Esophagus squamous epithelium (tissue), 5 donors: Measurements from ENCODE around the gene PI4KB. TPM values are rescaled to one million over a fixed set of nuclear protein-coding genes. Genes with fewer than 3 reads are reported as not detected.

Experiments used
- DNase-seq: peaks from one replicate; lab custom pipeline; 2025; lab: John Stamatoyannopoulos, UW
- H3K27ac ChIP-seq, 4 donors: fragments of 200-600 bp; sonication (generic); one replicate each; pipeline ENCODE4 v1.5.1; 2016 to 2019; ENCODE audit warnings: mild to moderate bottlenecking in 1 of 4
- H3K27me3 ChIP-seq, 4 donors: fragments of 200-600 bp; sonication (generic); 1 replicate in 3 of 4; 2 replicates in 1 of 4; pipeline versions ENCODE4 v1.5.1 to v1.6.0; 2017 to 2021; ENCODE audit warnings: antibody characterized with exemption in 1 of 4
- H3K36me3 ChIP-seq, 3 donors: fragments of 200-600 bp; sonication (generic); one replicate each; pipeline ENCODE4 v1.5.1; 2016 to 2019
- H3K4me1 ChIP-seq, 3 donors: fragments of 200-600 bp; sonication (generic); one replicate each; pipeline ENCODE4 v1.5.1; 2017 to 2019
- H3K4me3 ChIP-seq, 4 donors: fragments of 200-600 bp; sonication (generic); 1 replicate in 3 of 4; 2 replicates in 1 of 4; pipeline ENCODE4 v1.5.1; 2016 to 2019; ENCODE audit warnings: mild to moderate bottlenecking in 2 of 4, moderate library complexity in 1 of 4
- H3K9me3 ChIP-seq, 3 donors: fragments of 200-600 bp; sonication (generic); one replicate each; pipeline ENCODE4 v1.5.1; 2016 to 2019
- POLR2A ChIP-seq, 4 donors: fragments of 450-650 bp; IDR thresholded peaks; one replicate each; pipeline ENCODE4 v1.6.1; 2017; ENCODE audit warnings: antibody characterized with exemption in 4 of 4, mild to moderate bottlenecking in 4 of 4, moderate library complexity in 3 of 4
- WGBS, 2 donors: methylation state at CpG; one replicate each; pipeline ENCODE4 v1.1.5; 2018; 5-methylcytosine and 5-hydroxymethylcytosine counted together
- intact Hi-C: fragments of 100-400 bp; cut with DNase I; formaldehyde crosslinking; loops from one replicate; pipeline ENCODE4 v1.15.0; 2022
- total RNA-seq, 4 donors: library from RNA; depleted of rRNA; stranded (reverse); fragments of >200 nt; gene quantifications; one replicate each; pipeline ENCODE4 v1.1.0, GENCODE V29; 2016
- TF ChIP-seq, protein P1 (sequence below), 6 experiments: fragments of 450-650 bp in 4 of 6; fragments of 200-600 bp in 2 of 6; sonication (generic) in 2 of 6; IDR thresholded peaks; one replicate each; pipeline ENCODE4 v1.5.1; 2016 to 2019; ENCODE audit warnings: antibody characterized with exemption in 6 of 6, mild to moderate bottlenecking in 4 of 6, moderate library complexity in 4 of 6
- donor health status: DM: yes; HTN: yes; CAD: no.

PI4KB gene
- total RNA-seq, 4 donors from 2014 or later, result 34.0 to 63.4 (median 56.0) TPM

DNA sequence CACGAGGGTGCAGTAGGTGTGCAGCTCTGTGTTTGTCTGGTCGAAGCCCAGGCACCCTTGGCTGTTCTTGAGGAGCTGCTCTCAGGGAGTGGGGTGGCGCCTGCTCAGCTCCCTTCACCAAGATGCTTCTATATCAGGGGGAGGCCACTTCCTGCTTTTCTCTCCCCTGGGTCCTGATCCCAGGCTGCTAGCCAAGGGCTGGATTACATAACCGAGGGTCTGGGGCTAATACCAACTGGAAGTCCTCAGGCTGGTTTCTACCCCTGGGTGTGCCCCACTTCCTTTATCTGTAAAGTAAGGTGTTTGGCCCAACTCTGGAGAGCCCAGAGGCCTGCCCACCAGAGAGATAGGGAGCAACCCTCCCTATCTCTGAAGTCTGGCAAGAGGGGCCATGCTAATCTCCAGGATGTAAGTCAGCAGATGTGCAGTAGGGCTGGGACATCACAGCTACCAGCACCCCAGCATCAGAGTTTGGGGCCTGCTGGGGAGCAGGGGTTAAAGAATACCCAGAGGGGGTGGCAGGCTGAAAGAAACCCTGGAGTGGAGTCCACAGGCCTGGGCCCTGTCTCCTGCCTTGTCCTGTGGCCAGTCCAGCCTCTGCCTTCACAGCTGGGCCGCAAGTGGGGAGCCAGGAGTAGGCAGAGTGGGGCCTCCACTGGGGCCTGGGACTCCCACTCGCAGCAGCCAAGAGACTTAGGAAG is 43.1 kb upstream of the PI4KB start:
- intact Hi-C loops, result no loop called here

DNA sequence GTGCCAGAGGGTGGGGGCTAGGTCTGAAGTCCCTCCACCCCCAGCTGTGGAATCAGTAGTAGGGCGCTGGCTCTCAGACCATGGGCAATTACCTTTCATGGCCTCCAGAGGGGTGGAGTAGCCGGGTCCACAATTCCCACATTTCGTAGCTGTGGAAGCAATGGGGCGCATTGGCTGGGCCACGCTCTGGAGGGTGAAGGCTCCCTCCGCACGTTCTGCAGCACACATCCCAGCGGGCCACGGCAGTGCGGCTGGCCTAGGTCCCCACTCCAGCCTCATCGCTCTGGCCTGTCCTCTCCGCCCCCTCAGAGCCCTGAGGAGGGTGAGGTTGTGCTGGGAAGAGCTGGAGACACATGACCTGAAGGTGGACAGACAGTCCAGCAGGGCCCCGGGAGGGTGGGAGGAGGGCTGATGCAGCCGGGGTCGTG is 42.4 kb upstream of the PI4KB start:
- peaks cover 0 to 47% (median 0%) of the 10 kb centered on the region in 3 donors for H3K36me3 ChIP-seq
- H3K27me3 ChIP-seq, result no peaks in the 10 kb centered on the region
- peaks cover 31 to 60% (median 33%) of the 10 kb centered on the region in 3 donors for H3K4me1 ChIP-seq
- no peaks in the 10 kb centered on the region for H3K9me3 ChIP-seq
- no peak overlapping the region for H3K4me3 ChIP-seq
- peak overlapping the region in 3 of 4 donors; percentile 14 to 75 (median 73) for H3K27ac ChIP-seq
- TF ChIP-seq, protein P1, sequence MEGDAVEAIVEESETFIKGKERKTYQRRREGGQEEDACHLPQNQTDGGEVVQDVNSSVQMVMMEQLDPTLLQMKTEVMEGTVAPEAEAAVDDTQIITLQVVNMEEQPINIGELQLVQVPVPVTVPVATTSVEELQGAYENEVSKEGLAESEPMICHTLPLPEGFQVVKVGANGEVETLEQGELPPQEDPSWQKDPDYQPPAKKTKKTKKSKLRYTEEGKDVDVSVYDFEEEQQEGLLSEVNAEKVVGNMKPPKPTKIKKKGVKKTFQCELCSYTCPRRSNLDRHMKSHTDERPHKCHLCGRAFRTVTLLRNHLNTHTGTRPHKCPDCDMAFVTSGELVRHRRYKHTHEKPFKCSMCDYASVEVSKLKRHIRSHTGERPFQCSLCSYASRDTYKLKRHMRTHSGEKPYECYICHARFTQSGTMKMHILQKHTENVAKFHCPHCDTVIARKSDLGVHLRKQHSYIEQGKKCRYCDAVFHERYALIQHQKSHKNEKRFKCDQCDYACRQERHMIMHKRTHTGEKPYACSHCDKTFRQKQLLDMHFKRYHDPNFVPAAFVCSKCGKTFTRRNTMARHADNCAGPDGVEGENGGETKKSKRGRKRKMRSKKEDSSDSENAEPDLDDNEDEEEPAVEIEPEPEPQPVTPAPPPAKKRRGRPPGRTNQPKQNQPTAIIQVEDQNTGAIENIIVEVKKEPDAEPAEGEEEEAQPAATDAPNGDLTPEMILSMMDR (IDR thresholded peaks at IDR 0.05), result no peak
- TF ChIP-seq POLR2A (IDR thresholded peaks at IDR 0.05), result no peak
- DNase-seq, result no peak
- WGBS, 2 donors, result 68 to 74% methylated on average over 3 to 5 of the region's 15 CpGs
- intact Hi-C loops, result no loop called here

More for the DNA sequence above, 43.1 kb upstream of the PI4KB start:
- no peak for DNase-seq
- peaks cover 0 to 40% (median 0%) of the 10 kb centered on the region in 3 donors for H3K36me3 ChIP-seq
- peak overlapping the region in 3 of 4 donors; percentile 73 to 82 (median 75) for H3K27ac ChIP-seq
- 68 to 69% methylated on average over 3 to 6 of the region's 6 CpGs for WGBS, 2 donors
- H3K9me3 ChIP-seq, result no peaks in the 10 kb centered on the region
- no peak for TF ChIP-seq POLR2A (IDR thresholded peaks at IDR 0.05)
- no peak overlapping the region for H3K4me3 ChIP-seq
- peaks cover 31 to 60% (median 33%) of the 10 kb centered on the region in 3 donors for H3K4me1 ChIP-seq
- no peaks in the 10 kb centered on the region for H3K27me3 ChIP-seq

DNA sequence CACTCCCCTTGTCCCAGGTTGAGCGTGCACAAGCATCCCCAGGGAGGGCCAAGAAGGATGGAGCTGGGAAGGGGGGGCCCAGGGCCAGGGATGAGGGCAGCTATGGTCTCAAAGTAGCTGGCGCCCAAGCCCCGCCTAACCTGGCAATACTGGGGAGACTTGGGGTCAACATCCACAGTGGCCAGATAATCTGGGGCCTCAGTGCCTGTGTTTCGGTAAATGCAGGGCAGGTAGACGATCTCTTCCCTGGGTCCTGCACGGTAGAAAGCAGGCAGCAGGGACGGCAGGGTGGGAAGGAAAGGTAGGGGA is 42.0 kb upstream of the PI4KB start:
- H3K4me3 ChIP-seq, result no peak overlapping the region
- H3K9me3 ChIP-seq, result no peaks in the 10 kb centered on the region
- intact Hi-C loops, result no loop called here
- H3K27me3 ChIP-seq, result no peaks in the 10 kb centered on the region
- no peak overlapping the region for H3K27ac ChIP-seq
- peaks cover 31 to 60% (median 33%) of the 10 kb centered on the region in 3 donors for H3K4me1 ChIP-seq
- no peak for TF ChIP-seq POLR2A (IDR thresholded peaks at IDR 0.05)
- TF ChIP-seq, protein P1 (IDR thresholded peaks at IDR 0.05), result no peak
- H3K36me3 ChIP-seq, result peaks cover 0 to 51% (median 0%) of the 10 kb centered on the region in 3 donors
- no CpG with 5 or more reads among the region's 7 CpGs for WGBS, 2 donors
- no peak for DNase-seq

DNA sequence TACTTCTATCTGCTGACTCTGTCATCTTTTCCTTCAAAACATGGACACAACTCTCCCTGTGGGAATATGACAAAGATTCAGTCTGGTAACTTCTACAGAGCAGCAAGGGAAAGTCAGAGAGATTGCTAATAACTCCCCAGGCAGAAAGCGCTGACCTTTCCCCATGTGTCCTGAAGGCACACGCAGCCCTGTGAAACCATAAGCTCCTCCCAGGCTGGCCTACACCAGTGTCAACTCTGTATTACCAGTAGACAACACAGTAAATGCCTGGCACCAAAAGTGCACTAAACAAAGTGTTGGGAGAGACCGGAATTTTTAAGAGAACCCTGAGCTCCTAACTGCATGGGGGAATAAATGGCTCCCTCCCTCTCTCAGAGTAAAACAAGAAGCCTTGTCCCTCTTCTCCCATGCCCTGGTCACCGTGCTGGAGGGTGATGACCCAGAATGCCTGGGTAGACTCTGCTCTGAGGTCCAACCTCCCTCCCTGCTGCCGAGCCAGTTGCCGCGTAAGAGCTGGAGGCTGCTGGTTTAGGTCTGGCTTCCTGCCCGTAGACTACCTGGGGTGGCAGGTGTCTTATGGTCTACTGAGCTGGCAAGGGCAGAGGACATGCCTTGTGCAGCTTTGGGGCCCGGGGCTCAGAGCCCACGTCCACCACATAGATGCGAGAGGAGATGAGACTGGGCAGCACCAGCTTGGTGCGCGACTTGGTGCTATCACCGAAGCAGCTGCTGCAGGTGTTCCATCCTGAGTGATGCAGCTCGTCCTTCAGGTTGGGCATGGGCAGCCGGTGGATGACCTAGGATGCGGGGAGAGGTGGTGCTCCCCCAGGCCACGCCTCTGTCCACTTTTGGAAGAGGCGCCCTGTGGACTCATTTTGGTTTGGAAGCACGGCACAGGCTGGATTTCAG is 41.4 kb upstream of the PI4KB start:
- Histone ChIP-seq H3K9me3 (no peaks in the 10 kb centered on the region), H3K27ac (peak overlapping the region in 1 of 4 donors; percentile 56), H3K4me1 (peaks cover 31 to 58% (median 33%) of the 10 kb centered on the region in 3 donors), H3K36me3 (peaks cover 0 to 57% (median 0%) of the 10 kb centered on the region in 3 donors), H3K4me3 (no peak overlapping the region), H3K27me3 (no peaks in the 10 kb centered on the region)
- WGBS, 2 donors, result 86 to 94% methylated on average over 7 to 11 of the region's 20 CpGs
- TF ChIP-seq, protein P1 (IDR thresholded peaks at IDR 0.05), result no peak
- TF ChIP-seq POLR2A (IDR thresholded peaks at IDR 0.05), result no peak
- DNase-seq, result no peak
- intact Hi-C loops, result no loop called here

DNA sequence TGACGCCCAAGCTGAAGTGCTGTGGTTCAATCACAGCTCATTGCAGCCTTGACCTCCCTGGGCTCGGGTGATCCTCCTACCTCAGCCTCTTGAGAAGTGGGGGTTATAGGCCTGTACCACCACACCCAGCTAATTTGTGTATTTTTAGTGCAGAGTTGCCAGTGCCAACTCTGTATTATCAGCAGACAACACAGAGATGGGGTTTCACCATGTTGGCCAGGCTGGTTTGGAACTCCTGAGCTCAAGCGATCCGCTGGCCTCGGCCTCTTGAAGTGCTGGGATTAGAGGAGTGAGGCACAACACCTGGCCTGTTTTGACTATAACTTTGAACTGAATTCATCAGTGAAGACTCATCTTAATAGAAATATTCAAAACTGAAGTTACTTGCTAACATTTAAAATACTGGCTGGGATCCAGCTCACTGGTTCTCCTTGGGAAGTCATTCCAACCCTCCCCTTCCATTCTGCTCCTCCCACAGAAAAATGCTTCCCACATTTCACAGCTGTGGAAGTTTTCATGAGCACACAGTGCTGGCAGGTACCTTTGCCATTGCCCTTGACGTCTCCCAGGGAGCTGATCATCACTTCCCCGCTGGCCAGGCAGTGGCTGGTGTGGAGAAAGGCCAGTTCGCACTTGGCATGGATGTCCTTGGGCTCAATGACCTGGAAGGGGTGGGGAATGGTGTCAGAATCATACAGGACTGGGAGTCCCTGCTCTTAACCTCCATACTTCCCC is 40.6 kb upstream of the PI4KB start:
- H3K4me1 ChIP-seq, result peaks cover 29 to 49% (median 30%) of the 10 kb centered on the region in 3 donors
- H3K27me3 ChIP-seq, result no peaks in the 10 kb centered on the region
- TF ChIP-seq POLR2A (IDR thresholded peaks at IDR 0.05), result no peak
- TF ChIP-seq, protein P1 (IDR thresholded peaks at IDR 0.05), result no peak
- peaks cover 0 to 65% (median 0%) of the 10 kb centered on the region in 3 donors for H3K36me3 ChIP-seq
- H3K9me3 ChIP-seq, result peaks cover 0 to 2% (median 2%) of the 10 kb centered on the region in 3 donors
- peak overlapping the region in 1 of 4 donors; percentile 56 for H3K27ac ChIP-seq
- no peak for DNase-seq
- 87 to 94% methylated on average over 3 to 4 of the region's 8 CpGs for WGBS, 2 donors
- H3K4me3 ChIP-seq, result no peak overlapping the region
- intact Hi-C loops, result no loop called here
